Measurements from ENCODE around the gene ZNF280A. TPM values are rescaled to one million over a fixed set of nuclear protein-coding genes. Genes with fewer than 3 reads are reported as not detected.
"Not testable (repeated sequence)": the region's sequence is repeated elsewhere in the genome, so short reads cannot be mapped to it uniquely, and the experiment has no call there.

Gene ZNF280A
- polyA plus RNA-seq, 1 donor: 0.26 TPM

DNA sequence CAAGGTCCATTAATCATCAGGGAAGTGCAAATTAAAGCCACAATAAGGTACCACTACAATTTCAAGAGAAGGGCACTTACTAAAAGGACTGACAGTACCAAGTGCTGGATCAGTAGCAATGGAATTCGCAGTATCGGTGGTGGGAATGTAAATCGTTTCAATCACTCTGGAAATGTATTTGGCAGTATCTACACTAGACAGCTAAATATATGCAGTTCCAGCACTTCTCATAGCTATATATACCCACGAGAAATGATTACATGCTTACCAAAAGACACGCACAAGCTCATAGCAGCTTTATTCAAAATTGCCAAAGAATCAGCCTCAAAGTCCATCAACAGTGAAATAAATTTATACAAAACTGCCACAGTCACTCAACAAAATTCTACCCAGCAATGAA, 7.1 kb downstream of the ZNF280A start:
- no peak for DNase-seq

- DNase-seq: not testable (repeated sequence)
These were observed 9.2 kb downstream of the ZNF280A start for GRCh38 chr22:22510833-22511232.

- not testable (repeated sequence) for DNase-seq
These were observed 10.2 kb downstream of the ZNF280A start for GRCh38 chr22:22509912-22510311.

DNA sequence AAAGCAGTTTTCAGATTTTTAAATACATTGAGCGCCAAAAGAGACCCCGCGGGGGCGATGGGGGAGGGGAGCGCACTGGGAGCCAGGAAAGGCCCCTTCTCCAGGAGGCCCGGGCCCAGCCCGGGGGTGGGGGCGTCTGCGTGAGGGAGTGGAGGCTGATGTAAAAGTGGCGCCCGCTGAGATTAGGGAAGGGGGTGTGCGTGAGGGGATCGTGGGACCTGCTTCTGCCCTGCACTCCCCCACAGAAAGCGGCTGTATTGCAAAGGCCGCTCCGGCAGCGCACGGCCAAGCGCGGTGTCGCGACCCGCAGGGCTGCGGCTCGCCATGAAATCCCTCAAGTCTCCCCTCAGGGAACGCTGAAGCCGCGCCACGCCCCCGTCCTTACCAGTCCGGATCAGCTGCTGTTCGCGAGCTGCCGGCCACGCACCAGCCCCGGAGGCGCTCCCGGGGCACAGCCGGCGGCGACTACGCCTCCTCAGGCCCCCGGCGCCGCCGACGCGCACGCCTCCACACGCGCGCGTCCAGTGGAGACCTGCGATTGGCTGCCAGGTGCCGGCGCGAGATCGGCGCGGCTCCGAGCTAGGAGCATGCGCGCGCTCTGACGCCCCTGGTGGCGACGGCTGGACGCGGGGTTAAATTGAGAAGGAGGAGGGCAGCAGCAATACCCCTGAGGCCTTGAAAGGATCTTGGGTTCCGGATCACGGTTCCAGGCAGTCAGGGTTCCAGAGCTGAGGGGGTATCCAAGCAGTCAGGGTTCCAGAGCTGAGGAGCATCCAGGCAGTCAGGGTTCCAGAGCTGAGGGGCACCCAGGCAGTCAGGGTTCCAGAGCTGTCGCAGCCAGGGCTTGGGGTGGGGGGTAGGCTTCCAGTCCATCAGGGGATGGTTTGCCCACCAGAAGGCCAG, 11.5 kb downstream of the ZNF280A start, which contains the start of gene ZNF280B:
ZNF280B (minus strand) TSS at position 469 of the 903 bp plus-strand sequence. CDS start 19,344 bp downstream, outside the sequence.
- DNase-seq: peak; percentile 73

- DNase-seq: no peak
These were observed 12.3 kb downstream of the ZNF280A start for GRCh38 chr22:22507743-22508273.

GRCh38 chr22:22506736-22507135, 13.3 kb downstream of the ZNF280A start:
- DNase-seq: no peak

GRCh38 chr22:22498267-22498666, 21.8 kb downstream of the ZNF280A start:
- no peak for DNase-seq

- DNase-seq: not testable (repeated sequence)
These were observed 28.5 kb downstream of the ZNF280A start for GRCh38 chr22:22491589-22491988.

DNA sequence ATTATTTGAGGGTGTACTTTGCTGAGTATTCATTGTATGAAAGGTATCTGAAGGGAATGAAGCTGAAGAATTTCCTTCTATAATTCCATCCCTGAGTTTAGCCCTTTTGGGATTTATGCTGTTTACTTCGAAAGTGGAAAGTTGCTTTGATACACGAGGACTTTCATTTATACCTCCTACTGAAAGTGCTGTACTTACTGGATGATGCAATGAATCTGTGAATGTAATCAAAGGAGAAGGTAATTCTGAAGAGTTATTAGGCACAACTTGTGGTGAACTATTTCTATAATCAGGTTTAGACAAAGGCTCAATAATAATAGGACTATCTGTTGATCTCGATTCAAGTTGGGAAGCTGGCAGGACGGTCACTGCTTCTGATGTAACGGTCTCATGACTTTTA, 31.3 kb downstream of the ZNF280A start:
- no peak for DNase-seq

- DNase-seq: no peak
These were observed 32.0 kb downstream of the ZNF280A start for GRCh38 chr22:22487869-22488597.

DNA sequence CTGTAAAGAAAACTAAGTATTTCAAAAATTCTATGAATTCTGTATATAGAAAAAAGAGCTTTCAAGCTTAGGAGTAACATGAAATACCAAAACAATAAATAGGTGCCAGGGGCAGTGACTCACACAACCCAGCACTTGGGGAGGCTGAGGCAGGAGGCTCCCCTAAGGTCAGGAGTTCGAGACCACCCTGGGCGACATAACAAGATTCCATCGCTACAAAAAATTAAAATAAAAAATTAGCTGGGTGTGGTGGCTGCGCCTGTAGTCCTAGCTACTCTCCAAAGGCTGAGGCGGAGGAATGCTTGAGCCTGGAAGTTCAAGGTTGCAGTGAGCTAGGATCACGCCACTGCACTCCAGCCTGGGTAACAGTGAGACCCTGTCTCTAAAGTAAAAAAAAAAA, 33.0 kb downstream of the ZNF280A start:
- no peak for DNase-seq

- DNase-seq: no peak
These were observed 33.8 kb downstream of the ZNF280A start for GRCh38 chr22:22486132-22486899.

- DNase-seq: no peak
These were observed 34.5 kb downstream of the ZNF280A start for GRCh38 chr22:22485524-22485923.

DNA sequence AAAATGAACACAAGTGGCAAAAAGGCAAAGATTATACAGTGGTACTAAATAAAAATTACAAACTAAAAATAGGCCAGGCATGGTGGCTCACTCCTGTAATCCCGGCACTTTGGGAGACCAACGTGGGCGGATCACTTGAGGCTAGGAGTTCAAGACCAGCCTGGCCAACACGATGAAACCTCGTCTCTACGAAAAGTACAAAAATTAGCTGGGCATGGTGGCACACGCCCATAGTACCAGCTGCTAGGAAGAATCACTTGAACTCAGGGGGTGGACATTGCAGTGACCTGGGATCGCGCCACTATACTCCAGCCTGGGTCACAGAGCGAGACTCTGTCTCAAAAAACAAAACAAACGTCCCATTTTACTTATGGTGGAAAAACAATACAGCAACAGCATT, 36.0 kb downstream of the ZNF280A start:
- no peak for DNase-seq

GRCh38 chr22:22480940-22481339, 39.1 kb downstream of the ZNF280A start:
- DNase-seq: no peak

DNA sequence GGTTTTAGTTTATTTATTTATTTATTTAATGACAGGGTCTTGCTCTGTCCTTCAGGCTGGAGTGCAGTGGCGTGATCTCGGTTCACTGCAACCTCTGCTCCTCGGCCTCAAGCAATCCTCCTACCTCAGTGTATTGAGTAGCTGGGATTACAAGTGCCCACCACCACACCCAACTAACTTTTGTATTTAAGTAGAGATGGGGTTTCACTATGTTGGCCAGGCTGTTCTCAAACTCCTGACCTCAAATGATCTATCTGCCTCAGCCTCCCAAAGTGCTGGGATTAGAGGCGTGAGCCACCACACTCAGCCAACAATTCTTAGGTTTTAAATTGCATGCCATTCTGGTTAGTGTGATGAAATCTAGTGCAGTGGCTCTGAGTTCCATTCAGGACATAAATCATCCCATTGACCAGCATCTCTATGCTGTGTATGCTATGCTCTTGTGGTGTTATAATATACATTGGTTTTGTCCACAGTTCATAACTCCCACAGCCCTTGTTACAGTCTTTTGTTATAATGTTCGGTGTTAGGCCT, 40.0 kb downstream of the ZNF280A start:
- no peak for DNase-seq

DNA sequence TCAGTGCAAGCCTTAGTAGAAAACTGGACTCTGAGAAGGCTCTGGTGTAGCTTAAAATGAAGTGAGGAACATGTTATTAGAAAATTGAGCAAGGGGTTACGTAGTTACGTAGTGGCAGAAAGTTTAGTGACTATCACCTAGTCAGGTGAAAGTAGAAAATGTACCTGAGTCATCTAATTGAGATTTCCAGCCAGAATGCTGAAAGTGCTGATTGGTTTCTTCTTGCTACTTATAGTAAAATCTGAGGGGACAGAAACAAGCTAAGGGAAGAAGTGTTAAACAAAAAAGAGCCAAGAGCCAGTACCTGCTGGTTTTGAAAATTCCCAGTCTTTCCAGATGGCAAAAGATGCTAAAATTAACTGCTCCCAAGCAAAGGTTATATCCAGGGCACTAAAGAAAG, 41.0 kb downstream of the ZNF280A start:
- no peak for DNase-seq

DNA sequence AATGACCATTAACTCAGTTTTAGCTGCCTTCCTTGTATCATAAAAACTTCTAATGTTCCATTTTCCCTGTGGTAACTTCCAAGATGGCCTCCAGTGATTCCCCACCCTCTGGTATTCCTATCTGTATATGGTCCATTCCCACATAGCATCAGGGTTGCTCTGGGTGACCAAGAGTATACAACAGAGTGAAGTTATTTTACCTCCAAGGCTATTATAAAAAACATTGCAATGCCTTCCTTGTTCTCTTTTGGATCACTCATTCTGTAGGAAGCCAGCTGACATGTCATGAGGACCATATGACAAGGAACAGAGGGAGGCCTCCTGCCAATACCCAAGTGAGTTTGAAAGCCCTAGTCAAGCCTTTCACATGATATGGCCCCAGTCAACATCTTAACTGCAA, 41.6 kb downstream of the ZNF280A start:
- DNase-seq: no peak

- DNase-seq: no peak
These were observed 45.3 kb downstream of the ZNF280A start for GRCh38 chr22:22474733-22475132.

DNA sequence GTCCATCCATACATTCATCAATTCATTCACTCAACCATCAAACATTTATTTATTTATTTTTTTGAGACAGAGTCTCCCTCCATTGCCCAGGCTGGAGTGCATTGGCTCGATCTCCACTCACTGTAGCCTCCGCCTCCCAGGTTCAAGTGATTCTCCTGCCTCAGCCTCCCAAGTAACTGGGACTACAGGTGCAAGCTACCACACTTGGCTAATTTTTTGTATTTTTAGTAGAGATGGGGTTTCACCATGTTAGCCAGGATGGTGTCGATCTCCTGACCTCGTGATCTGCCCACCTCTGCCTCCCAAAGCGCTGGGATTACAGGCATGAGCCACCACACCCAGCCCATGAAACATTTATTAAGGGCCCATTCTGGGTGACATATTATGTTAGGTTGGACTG, 49.0 kb downstream of the ZNF280A start:
- DNase-seq: not testable (repeated sequence)

- no peak for DNase-seq
These were observed 50.5 kb downstream of the ZNF280A start for GRCh38 chr22:22469527-22469926.

- DNase-seq: not testable (repeated sequence)
These were observed 51.1 kb downstream of the ZNF280A start for GRCh38 chr22:22468794-22469469.
